Measurements from ENCODE around the gene TMPRSS11A. TPM values are rescaled to one million over a fixed set of nuclear protein-coding genes. Genes with fewer than 3 reads are reported as not detected.

TMPRSS11A gene
- total and polyA plus RNA-seq, 2 of the 13 experiments (the other 11 are each of a cell fraction or from before 2014, with no cell fraction given): not detected

GRCh38 chr4:67954890-67955289, 8.4 kb downstream of the TMPRSS11A start:
- H3K9ac ChIP-seq (ENCODE audit: insufficient read depth, low read depth, low read length): no peak overlapping the region
- no peaks in the 10 kb centered on the region for H3K4me1 ChIP-seq (ENCODE audit: insufficient read depth, low read length)
- H3K9me3 ChIP-seq (ENCODE audit: low read length): no peaks in the 10 kb centered on the region
- TF ChIP-seq SRSF9 (IDR thresholded peaks at IDR 0.05; ENCODE audit: borderline replicate concordance, insufficient read depth, low read depth, low read length, poor library complexity, severe bottlenecking): no peak
- TF ChIP-seq MAFK (conservative IDR thresholded peaks at IDR 0.05 in 1 of 2, IDR thresholded peaks at IDR 0.05 in 1 of 2; ENCODE audit: low read length in 2 of 2): peak in 1 of 2 experiments; percentile 74; a peak in 2 of 4 replicates
- no peak for TF ChIP-seq LBX2 (CRISPR knock-in tag; IDR thresholded peaks at IDR 0.05; ENCODE audit: borderline replicate concordance)
- no peak overlapping the region for H3K4me3 ChIP-seq (replicated peaks in 1 of 3; ENCODE audit: insufficient read depth in 1 of 3, low read depth in 2 of 3, low read length in 3 of 3)
- no peaks in the 10 kb centered on the region for H4K20me1 ChIP-seq (ENCODE audit: insufficient read depth, low read length)
- no peak overlapping the region for H2AFZ ChIP-seq (ENCODE audit: low read length)
- no peaks in the 10 kb centered on the region for H3K36me3 ChIP-seq (replicated peaks in 1 of 2; ENCODE audit: control insufficient read depth in 1 of 2, insufficient read depth in 2 of 2, low read length in 2 of 2)
- ChIA-PET CTCF (ENCODE audit: low intra/inter-chr PET ratio, low total read pairs) (no interaction called here), POLR2A (no interaction called here)
- H3K4me2 ChIP-seq (ENCODE audit: low read depth, low read length): no peak overlapping the region
- no peak overlapping the region for H3K27ac ChIP-seq (ENCODE audit: extremely low read length, insufficient read depth, low read length)
- BruUV-seq (replicated peaks): no TSS peak
- intact Hi-C loops (cut with micrococcal nuclease; ENCODE audit: unreplicated experiment): no loop called here
- H3K27me3 ChIP-seq (ENCODE audit: control insufficient read depth in 1 of 2, insufficient read depth in 2 of 2, low read length in 2 of 2): no peaks in the 10 kb centered on the region
- FAIRE-seq (no peak), ATAC-seq (no peak), DNase-seq (ENCODE audit: low spot score) (no peak)
- in situ Hi-C loops (cut with HindIII; ENCODE audit: extremely low pct_ligation_motif_present, low pct_unique_long_range_greater_than_20kb): no loop called here
- no peaks in the 10 kb centered on the region for H3K79me2 ChIP-seq (ENCODE audit: insufficient read depth, low read length)

- 18% methylated on average over 3 of the region's 3 CpGs for WGBS (ENCODE audit: low lambda C conversion rate)
- FAIRE-seq (no peak), DNase-seq (ENCODE audit: low spot score) (no peak), ATAC-seq (no peak)
- no peak overlapping the region for H3K4me3 ChIP-seq (replicated peaks in 1 of 3; ENCODE audit: insufficient read depth in 1 of 3, low read depth in 2 of 3, low read length in 3 of 3)
- no peaks in the 10 kb centered on the region for H3K36me3 ChIP-seq (replicated peaks in 1 of 2; ENCODE audit: control insufficient read depth in 1 of 2, insufficient read depth in 2 of 2, low read length in 2 of 2)
- no peaks in the 10 kb centered on the region; the same call in 1 of the 2 replicates for H4K20me1 ChIP-seq (ENCODE audit: insufficient read depth, low read length)
- no peak overlapping the region for H2AFZ ChIP-seq (ENCODE audit: low read length)
- H3K27ac ChIP-seq (ENCODE audit: extremely low read length, insufficient read depth, low read length): no peak overlapping the region
- no peak for TF ChIP-seq CBX5 (CRISPR knock-in tag; IDR thresholded peaks at IDR 0.05; ENCODE audit: borderline replicate concordance)
- no peak for TF ChIP-seq ZBTB49 (CRISPR knock-in tag; IDR thresholded peaks at IDR 0.05; ENCODE audit: borderline replicate concordance)
- TF ChIP-seq RBAK (CRISPR knock-in tag; IDR thresholded peaks at IDR 0.05): no peak
- TF ChIP-seq ASH2L (IDR thresholded peaks at IDR 0.05; ENCODE audit: insufficient read length, low read depth, low read length): no peak
- TF ChIP-seq ZNF784 (CRISPR knock-in tag; IDR thresholded peaks at IDR 0.05; ENCODE audit: borderline replicate concordance): no peak
- POLR2A ChIA-PET: no interaction called here
- no peaks in the 10 kb centered on the region for H3K4me1 ChIP-seq (ENCODE audit: insufficient read depth, low read length)
- no peak overlapping the region for H3K4me2 ChIP-seq (ENCODE audit: low read depth, low read length)
- no TSS peak for BruUV-seq (replicated peaks)
- H3K9ac ChIP-seq (ENCODE audit: insufficient read depth, low read depth, low read length): no peak overlapping the region
- CTCF ChIA-PET (ENCODE audit: low intra/inter-chr PET ratio, low total read pairs): no interaction called here
- in situ Hi-C loops (cut with HindIII; ENCODE audit: extremely low pct_ligation_motif_present, low pct_unique_long_range_greater_than_20kb): no loop called here
- intact Hi-C loops (cut with micrococcal nuclease; ENCODE audit: unreplicated experiment): no loop called here
- no peaks in the 10 kb centered on the region for H3K79me2 ChIP-seq (ENCODE audit: insufficient read depth, low read length)
- no peaks in the 10 kb centered on the region for H3K9me3 ChIP-seq (ENCODE audit: low read length)
- H3K27me3 ChIP-seq (ENCODE audit: control insufficient read depth in 1 of 2, insufficient read depth in 2 of 2, low read length in 2 of 2): no peaks in the 10 kb centered on the region; a peak in 1 of 5 replicates
These were observed 22.2 kb downstream of the TMPRSS11A start for GRCh38 chr4:67941074-67941473.

Data from HepG2 (cell line).